Activated CD4-positive, alpha-beta memory T cell treated with anti-CD3 and anti-CD28 coated beads, Interleukin-2, amount 10 ng/mL, durations not matched to agents 7 days and 5 days (primary cell): Measurements from ENCODE around the gene DHX30. TPM values are rescaled to one million over a fixed set of nuclear protein-coding genes. Genes with fewer than 3 reads are reported as not detected.
A peak's percentile ranks its signal among the peaks of the same experiment; 100 is the strongest.

ENCODE experiments used
- CTCF ChIA-PET: fragments of 350-600 bp; sonication (Branson Sonifier 250); formaldehyde crosslinking; loops from one replicate; lab custom pipeline; 2021; ENCODE audit warnings: antibody characterized with exemption, inconsistent platforms; lab: Charles Lee
- POLR2A ChIA-PET: fragments of 350-600 bp; sonication (Branson Sonifier 250); formaldehyde crosslinking; loops from one replicate; lab custom pipeline; 2021; ENCODE audit warnings: antibody characterized with exemption; lab: Charles Lee
- DNase-seq: peaks from one replicate; pipeline ENCODE4 v3.0.0-alpha.2; 2020
- H3K27ac Mint-ChIP-seq: one replicate; pipeline ENCODE4 v1.8.0; 2021; ENCODE audit warnings: mild to moderate bottlenecking, mixed read lengths
- H3K27me3 Mint-ChIP-seq: one replicate; pipeline ENCODE4 v1.8.0; 2021; ENCODE audit warnings: mixed read lengths
- H3K36me3 Mint-ChIP-seq: one replicate; pipeline ENCODE4 v1.8.0; 2021; ENCODE audit warnings: low read depth, mixed read lengths
- H3K4me1 Mint-ChIP-seq: one replicate; pipeline ENCODE4 v1.8.0; 2021; ENCODE audit warnings: mixed read lengths
- H3K4me3 Mint-ChIP-seq: one replicate; pipeline ENCODE4 v1.8.0; 2021; ENCODE audit warnings: mild to moderate bottlenecking, mixed read lengths
- H3K9me3 Mint-ChIP-seq: one replicate; pipeline ENCODE4 v1.8.0; 2021; ENCODE audit warnings: mixed read lengths
- total RNA-seq, 2 experiments: library from RNA; stranded (reverse); gene quantifications; one replicate each; pipeline ENCODE4 v1.2.3, GENCODE V29; 2021

Gene DHX30
- total RNA-seq, 2 experiments from 2014 or later: 62.0 to 63.0 TPM

GRCh38 chr3:47865192-47865591, 62.3 kb downstream of the DHX30 start:
- ChIA-PET POLR2A (no interaction called here), CTCF (interaction anchor here (1.3 kb wide), 1 partner anchor 28 kb away, joined by 3 read pairs; no protein-coding TSS in a partner anchor)

DNA sequence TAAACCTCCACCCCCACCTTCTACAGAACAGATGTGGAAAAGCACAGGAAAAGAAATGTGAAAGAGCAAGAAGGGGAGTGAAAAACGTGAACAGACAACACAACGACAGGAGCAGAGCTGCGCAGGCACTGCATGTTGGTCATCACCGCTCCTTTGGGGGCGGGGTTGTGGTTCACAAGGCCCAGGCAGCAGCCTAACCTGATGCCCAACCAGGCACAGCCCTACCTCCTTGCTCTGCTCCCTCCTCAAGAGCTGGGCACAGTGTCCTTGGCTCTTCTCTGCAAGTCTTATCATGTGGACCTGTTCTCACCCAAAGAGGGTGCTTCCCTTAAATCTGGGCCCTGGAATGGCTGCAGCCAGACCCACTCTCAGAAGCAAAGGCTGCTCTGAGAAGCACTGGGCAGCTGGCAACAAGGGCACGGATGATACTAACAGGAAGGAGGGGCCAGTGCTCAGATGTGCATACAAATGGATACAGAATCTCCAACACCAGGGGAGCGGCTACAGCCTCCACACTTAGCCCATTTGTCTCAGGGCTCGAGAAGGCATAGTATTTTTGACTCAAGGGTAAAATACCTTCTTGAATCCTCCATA, 64.6 kb downstream of the DHX30 start:
- CTCF ChIA-PET: interaction anchor here (1.5 kb wide), 1 partner anchor 122 kb away, joined by 4 read pairs; no protein-coding TSS in a partner anchor
- no peaks in the 10 kb centered on the region for H3K4me1 Mint-ChIP-seq
- POLR2A ChIA-PET: no interaction called here

More at GRCh38 chr3:47865192-47865591, 62.3 kb downstream of the DHX30 start:
- Mint-ChIP-seq H3K4me3 (no peak overlapping the region), H3K36me3 (peaks cover 29% of the 10 kb centered on the region), H3K27ac (peak overlapping the region; percentile 15), H3K4me1 (no peaks in the 10 kb centered on the region), H3K27me3 (no peaks in the 10 kb centered on the region), H3K9me3 (no peaks in the 10 kb centered on the region)
- DNase-seq: no peak

GRCh38 chr3:47868306-47868705, 65.4 kb downstream of the DHX30 start:
- no peaks in the 10 kb centered on the region for H3K9me3 Mint-ChIP-seq
- H3K36me3 Mint-ChIP-seq: peaks cover 41% of the 10 kb centered on the region
- H3K4me3 Mint-ChIP-seq: no peak overlapping the region
- no peak overlapping the region for H3K27ac Mint-ChIP-seq
- ChIA-PET POLR2A (no interaction called here), CTCF (no interaction called here)
- no peaks in the 10 kb centered on the region for H3K4me1 Mint-ChIP-seq
- H3K27me3 Mint-ChIP-seq: no peaks in the 10 kb centered on the region
- DNase-seq: no peak

More for the DNA sequence above, 64.6 kb downstream of the DHX30 start:
- no peaks in the 10 kb centered on the region for H3K27me3 Mint-ChIP-seq
- H3K27ac Mint-ChIP-seq: no peak overlapping the region
- peaks cover 41% of the 10 kb centered on the region for H3K36me3 Mint-ChIP-seq
- DNase-seq: no peak
- H3K4me3 Mint-ChIP-seq: no peak overlapping the region
- no peaks in the 10 kb centered on the region for H3K9me3 Mint-ChIP-seq

- Mint-ChIP-seq H3K4me3 (no peak overlapping the region), H3K4me1 (no peaks in the 10 kb centered on the region), H3K27me3 (no peaks in the 10 kb centered on the region), H3K9me3 (no peaks in the 10 kb centered on the region), H3K27ac (no peak overlapping the region), H3K36me3 (peaks cover 40% of the 10 kb centered on the region)
- ChIA-PET CTCF (interaction anchor here (1.4 to 1.7 kb wide), 2 partner anchors 45 to 120 kb away, joined by 4 to 5 read pairs; no protein-coding TSS in a partner anchor), POLR2A (no interaction called here)
- DNase-seq: no peak
Observed at GRCh38 chr3:47870156-47870555, 67.2 kb downstream of the DHX30 start.

GRCh38 chr3:47870702-47871260, 67.8 kb downstream of the DHX30 start:
- H3K27ac Mint-ChIP-seq: no peak overlapping the region
- H3K4me1 Mint-ChIP-seq: no peaks in the 10 kb centered on the region
- H3K4me3 Mint-ChIP-seq: no peak overlapping the region
- ChIA-PET CTCF (interaction anchor here (0.6 kb wide), 1 partner anchor 60 kb away, joined by 4 read pairs; no protein-coding TSS in a partner anchor), POLR2A (no interaction called here)
- no peaks in the 10 kb centered on the region for H3K9me3 Mint-ChIP-seq
- no peaks in the 10 kb centered on the region for H3K27me3 Mint-ChIP-seq
- H3K36me3 Mint-ChIP-seq: peaks cover 36% of the 10 kb centered on the region
- no peak for DNase-seq

DNA sequence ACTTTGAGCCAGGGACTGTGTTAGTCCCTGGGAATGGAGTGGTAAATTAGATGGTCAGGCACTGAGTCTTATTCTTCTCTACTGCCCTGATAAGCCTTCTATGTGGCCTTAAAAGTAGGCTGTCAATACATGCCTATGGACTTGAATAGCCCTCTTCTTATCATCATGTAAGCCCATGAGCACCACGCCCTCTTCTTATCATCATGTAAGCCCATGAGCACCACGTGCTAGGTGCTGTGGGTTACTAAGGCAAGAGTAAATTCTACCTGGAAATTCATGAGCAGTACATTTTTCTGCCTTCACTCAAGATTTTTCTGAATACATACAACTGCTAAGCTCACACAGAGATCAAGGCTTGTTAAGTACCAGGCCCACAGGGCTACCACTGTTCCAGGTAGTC, 68.5 kb downstream of the DHX30 start:
- no peak overlapping the region for H3K27ac Mint-ChIP-seq
- ChIA-PET CTCF (no interaction called here), POLR2A (no interaction called here)
- no peaks in the 10 kb centered on the region for H3K9me3 Mint-ChIP-seq
- H3K27me3 Mint-ChIP-seq: no peaks in the 10 kb centered on the region
- H3K4me3 Mint-ChIP-seq: no peak overlapping the region
- no peak for DNase-seq
- peaks cover 35% of the 10 kb centered on the region for H3K36me3 Mint-ChIP-seq
- no peaks in the 10 kb centered on the region for H3K4me1 Mint-ChIP-seq

DNA sequence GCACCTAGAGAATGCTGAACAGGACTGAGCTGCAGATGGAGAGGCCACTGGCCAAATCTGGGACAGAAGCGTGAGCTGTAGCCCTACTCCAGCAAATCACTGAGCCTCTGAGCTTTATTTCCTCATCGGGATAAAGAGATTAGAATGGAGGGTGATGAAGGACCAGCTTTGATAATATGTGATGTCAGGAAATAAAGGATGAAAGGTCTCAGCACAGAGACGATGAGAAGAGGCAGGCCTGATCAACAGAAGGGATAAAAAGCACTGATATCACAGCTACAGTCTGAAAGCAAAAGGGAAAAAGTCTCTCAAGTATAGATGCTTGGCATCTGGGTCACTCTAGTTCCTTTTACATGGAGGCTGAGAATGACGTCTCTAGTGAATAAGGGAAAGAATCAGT, 70.0 kb downstream of the DHX30 start:
- Mint-ChIP-seq H3K36me3 (peaks cover 38% of the 10 kb centered on the region), H3K9me3 (no peaks in the 10 kb centered on the region), H3K4me1 (peaks cover 11% of the 10 kb centered on the region), H3K27ac (no peak overlapping the region), H3K27me3 (no peaks in the 10 kb centered on the region), H3K4me3 (no peak overlapping the region)
- POLR2A ChIA-PET: interaction anchor here (0.8 kb wide), 1 partner anchor 104 kb away, joined by 3 read pairs; no protein-coding TSS in a partner anchor
- DNase-seq: no peak
- CTCF ChIA-PET: no interaction called here

- CTCF ChIA-PET: interaction anchor here (1.8 kb wide), 1 partner anchor 277 kb away, joined by 5 read pairs; no protein-coding TSS in a partner anchor
- no peak for DNase-seq
- Mint-ChIP-seq H3K27me3 (no peaks in the 10 kb centered on the region), H3K36me3 (peaks cover 31% of the 10 kb centered on the region), H3K27ac (no peak overlapping the region), H3K4me3 (no peak overlapping the region), H3K4me1 (peaks cover 11% of the 10 kb centered on the region), H3K9me3 (no peaks in the 10 kb centered on the region)
- POLR2A ChIA-PET: interaction anchor here (1.0 kb wide), 1 partner anchor 8 kb away, joined by 3 read pairs; no protein-coding TSS in a partner anchor
Observed at GRCh38 chr3:47874438-47874837, 71.5 kb downstream of the DHX30 start.

GRCh38 chr3:47874913-47875312, 72.0 kb downstream of the DHX30 start:
- DNase-seq: no peak
- H3K4me1 Mint-ChIP-seq: peaks cover 11% of the 10 kb centered on the region
- no peaks in the 10 kb centered on the region for H3K27me3 Mint-ChIP-seq
- no peak overlapping the region for H3K27ac Mint-ChIP-seq
- POLR2A ChIA-PET: no interaction called here
- no peak overlapping the region for H3K4me3 Mint-ChIP-seq
- no peaks in the 10 kb centered on the region for H3K9me3 Mint-ChIP-seq
- H3K36me3 Mint-ChIP-seq: peaks cover 26% of the 10 kb centered on the region
- CTCF ChIA-PET: interaction anchor here (1.8 kb wide), 1 partner anchor 276 kb away, joined by 5 read pairs; no protein-coding TSS in a partner anchor

DNA sequence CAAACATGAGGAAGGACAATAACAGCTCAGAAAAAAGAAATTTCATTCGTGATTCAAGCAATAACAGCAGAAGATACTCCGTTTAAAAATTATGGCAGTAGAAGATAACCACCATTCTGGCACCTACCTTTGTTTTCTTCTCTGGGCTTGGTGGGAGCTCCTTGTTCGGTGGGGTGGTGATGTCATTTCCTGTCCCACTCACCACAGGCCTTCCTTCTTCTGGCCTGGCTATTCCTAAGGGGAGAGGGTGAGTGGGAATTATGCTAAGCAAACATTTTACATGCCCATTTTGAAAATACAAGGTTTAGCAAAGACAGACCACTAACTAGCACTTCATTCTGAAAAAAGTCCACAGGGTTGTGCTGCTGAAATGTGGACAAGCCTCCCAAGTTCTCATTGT, 74.4 kb downstream of the DHX30 start:
- H3K27me3 Mint-ChIP-seq: no peaks in the 10 kb centered on the region
- no peak overlapping the region for H3K4me3 Mint-ChIP-seq
- POLR2A ChIA-PET: no interaction called here
- no peaks in the 10 kb centered on the region for H3K9me3 Mint-ChIP-seq
- no peak overlapping the region for H3K27ac Mint-ChIP-seq
- no peak for DNase-seq
- CTCF ChIA-PET: interaction anchor here (1.0 to 1.5 kb wide), 3 partner anchors 40 to 275 kb away, joined by 3 to 6 read pairs (median 3); no protein-coding TSS in a partner anchor
- H3K36me3 Mint-ChIP-seq: peaks cover 9% of the 10 kb centered on the region
- peaks cover 11% of the 10 kb centered on the region for H3K4me1 Mint-ChIP-seq

- Mint-ChIP-seq H3K4me1 (peaks cover 11% of the 10 kb centered on the region), H3K27ac (no peak overlapping the region), H3K4me3 (no peak overlapping the region), H3K9me3 (no peaks in the 10 kb centered on the region), H3K27me3 (no peaks in the 10 kb centered on the region), H3K36me3 (peaks cover 9% of the 10 kb centered on the region)
- POLR2A ChIA-PET: no interaction called here
- DNase-seq: no peak
- CTCF ChIA-PET: interaction anchor here (1.0 to 1.5 kb wide), 3 partner anchors 40 to 274 kb away, joined by 3 to 6 read pairs (median 3); no protein-coding TSS in a partner anchor
Observed at GRCh38 chr3:47877719-47878118, 74.8 kb downstream of the DHX30 start.

GRCh38 chr3:47882338-47882737, 79.4 kb downstream of the DHX30 start:
- Mint-ChIP-seq H3K4me3 (no peak overlapping the region), H3K27me3 (no peaks in the 10 kb centered on the region), H3K4me1 (peaks cover 13% of the 10 kb centered on the region), H3K27ac (no peak overlapping the region), H3K9me3 (no peaks in the 10 kb centered on the region), H3K36me3 (peaks cover 21% of the 10 kb centered on the region)
- CTCF ChIA-PET: interaction anchor here (1.0 kb wide), 1 partner anchor 1114 kb away, joined by 3 read pairs; no protein-coding TSS in a partner anchor
- POLR2A ChIA-PET: interaction anchor here (0.6 to 1.1 kb wide), 2 partner anchors 8 to 641 kb away, joined by 3 read pairs; no protein-coding TSS in a partner anchor
- DNase-seq: no peak

DNA sequence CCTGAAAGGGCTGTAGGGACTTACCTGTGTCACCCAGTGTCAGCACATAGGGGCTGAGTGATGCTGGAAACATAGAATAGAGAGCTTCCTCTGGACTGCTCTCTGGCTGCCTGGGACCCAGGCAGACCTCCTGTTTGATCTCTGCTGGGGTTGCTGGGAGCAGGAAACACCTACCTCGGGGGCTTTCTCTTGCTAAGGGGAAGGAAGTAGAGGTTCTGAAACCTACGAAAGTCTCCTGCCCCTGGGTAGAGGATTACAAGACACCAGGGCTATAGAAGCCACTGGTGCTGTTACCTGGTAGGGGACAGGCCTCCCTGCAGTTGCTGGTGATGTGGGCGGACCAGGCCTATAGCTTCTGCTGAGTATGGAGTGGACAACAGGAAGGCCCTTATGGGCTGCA, 81.7 kb downstream of the DHX30 start:
- POLR2A ChIA-PET: no interaction called here
- CTCF ChIA-PET: no interaction called here
- Mint-ChIP-seq H3K36me3 (peaks cover 31% of the 10 kb centered on the region), H3K9me3 (no peaks in the 10 kb centered on the region), H3K4me3 (no peak overlapping the region), H3K27ac (no peak overlapping the region), H3K4me1 (peaks cover 7% of the 10 kb centered on the region), H3K27me3 (no peaks in the 10 kb centered on the region)
- no peak for DNase-seq
